Gastrocnemius medialis (tissue), 4 donors: ENCODE data around the gene ASCC1.

Experiments
- POLR2A ChIP-seq, 2 donors: fragments of 450-650 bp; IDR thresholded peaks; one replicate each; pipeline ENCODE4 v1.6.1; 2017; ENCODE audit warnings: antibody characterized with exemption in 2 of 2, mild to moderate bottlenecking in 2 of 2, moderate library complexity in 2 of 2
- TF ChIP-seq, protein P1 (sequence below), 5 experiments: fragments of 450-650 bp in 3 of 5; fragments of 200-600 bp in 2 of 5; sonication (generic) in 2 of 5; IDR thresholded peaks in 4 of 5; conservative IDR thresholded peaks in 1 of 5; 1 replicate in 4 of 5; 2 replicates in 1 of 5; pipeline ENCODE4 v1.5.1; 2016 to 2019; ENCODE audit warnings: antibody characterized with exemption in 5 of 5, mild to moderate bottlenecking in 3 of 5, moderate library complexity in 3 of 5

DNA sequence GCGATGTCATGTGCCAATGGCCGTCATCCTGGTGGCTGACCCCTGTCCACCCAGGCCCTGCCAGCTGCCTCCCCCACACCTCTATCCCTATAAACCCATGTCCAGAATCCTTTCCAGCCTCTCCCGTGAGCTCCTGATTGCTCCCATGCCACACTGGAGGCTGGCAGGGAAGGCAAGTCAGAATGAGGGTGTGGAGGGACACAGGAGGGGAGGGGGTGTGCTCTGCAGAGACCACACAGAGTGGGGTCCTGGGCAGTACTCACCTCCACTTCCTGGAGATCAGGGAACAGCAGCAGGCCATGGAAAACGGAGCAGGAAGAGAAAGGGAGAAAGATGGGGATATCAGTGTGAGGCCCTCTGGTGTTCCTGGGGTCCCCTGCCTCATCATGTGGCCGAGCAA lies 143.4 kb downstream of the ASCC1 start:
- no peak for TF ChIP-seq POLR2A (IDR thresholded peaks at IDR 0.05)
- TF ChIP-seq, protein P1, sequence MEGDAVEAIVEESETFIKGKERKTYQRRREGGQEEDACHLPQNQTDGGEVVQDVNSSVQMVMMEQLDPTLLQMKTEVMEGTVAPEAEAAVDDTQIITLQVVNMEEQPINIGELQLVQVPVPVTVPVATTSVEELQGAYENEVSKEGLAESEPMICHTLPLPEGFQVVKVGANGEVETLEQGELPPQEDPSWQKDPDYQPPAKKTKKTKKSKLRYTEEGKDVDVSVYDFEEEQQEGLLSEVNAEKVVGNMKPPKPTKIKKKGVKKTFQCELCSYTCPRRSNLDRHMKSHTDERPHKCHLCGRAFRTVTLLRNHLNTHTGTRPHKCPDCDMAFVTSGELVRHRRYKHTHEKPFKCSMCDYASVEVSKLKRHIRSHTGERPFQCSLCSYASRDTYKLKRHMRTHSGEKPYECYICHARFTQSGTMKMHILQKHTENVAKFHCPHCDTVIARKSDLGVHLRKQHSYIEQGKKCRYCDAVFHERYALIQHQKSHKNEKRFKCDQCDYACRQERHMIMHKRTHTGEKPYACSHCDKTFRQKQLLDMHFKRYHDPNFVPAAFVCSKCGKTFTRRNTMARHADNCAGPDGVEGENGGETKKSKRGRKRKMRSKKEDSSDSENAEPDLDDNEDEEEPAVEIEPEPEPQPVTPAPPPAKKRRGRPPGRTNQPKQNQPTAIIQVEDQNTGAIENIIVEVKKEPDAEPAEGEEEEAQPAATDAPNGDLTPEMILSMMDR (IDR thresholded peaks at IDR 0.05 in 4 of 5, conservative IDR thresholded peaks at IDR 0.05 in 1 of 5) = no peak
